Transverse colon (tissue), 3 donors: Measurements from ENCODE around the gene SMIM7.

Experiments
- POLR2A ChIP-seq: fragments of 450-650 bp; IDR thresholded peaks from one replicate; pipeline ENCODE4 v1.6.1; 2016; ENCODE audit warnings: antibody characterized with exemption, mild to moderate bottlenecking, moderate library complexity
- TF ChIP-seq, protein P1 (sequence below), 5 experiments: fragments of 200-600 bp in 3 of 5; fragments of 450-650 bp in 2 of 5; sonication (generic) in 3 of 5; IDR thresholded peaks; 1 replicate in 2 of 5; 2 replicates in 3 of 5; pipeline ENCODE4 v1.5.1; 2016 to 2017; ENCODE audit warnings: antibody characterized with exemption in 5 of 5, inconsistent platforms in 3 of 5, mild to moderate bottlenecking in 2 of 5, moderate library complexity in 1 of 5

DNA sequence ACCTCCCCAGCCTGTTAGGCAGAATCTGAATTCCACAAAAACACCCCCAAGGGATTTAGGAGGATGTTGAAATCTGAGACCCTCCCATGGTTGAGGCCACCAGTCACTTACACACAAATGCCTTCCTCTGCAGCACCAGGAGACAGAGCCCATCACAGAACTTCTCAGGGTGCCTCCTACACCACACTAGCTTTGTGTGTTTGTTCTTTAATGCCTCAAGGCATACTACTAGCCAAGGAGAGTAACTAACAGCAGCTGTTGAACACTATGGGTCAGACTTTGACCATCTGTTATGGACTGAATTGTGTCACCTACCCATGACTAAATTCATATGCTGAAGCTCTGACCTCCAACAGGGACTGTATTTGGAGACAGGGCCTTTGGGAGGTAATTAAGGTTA is 22.4 kb downstream of the SMIM7 start:
- TF ChIP-seq, protein P1, sequence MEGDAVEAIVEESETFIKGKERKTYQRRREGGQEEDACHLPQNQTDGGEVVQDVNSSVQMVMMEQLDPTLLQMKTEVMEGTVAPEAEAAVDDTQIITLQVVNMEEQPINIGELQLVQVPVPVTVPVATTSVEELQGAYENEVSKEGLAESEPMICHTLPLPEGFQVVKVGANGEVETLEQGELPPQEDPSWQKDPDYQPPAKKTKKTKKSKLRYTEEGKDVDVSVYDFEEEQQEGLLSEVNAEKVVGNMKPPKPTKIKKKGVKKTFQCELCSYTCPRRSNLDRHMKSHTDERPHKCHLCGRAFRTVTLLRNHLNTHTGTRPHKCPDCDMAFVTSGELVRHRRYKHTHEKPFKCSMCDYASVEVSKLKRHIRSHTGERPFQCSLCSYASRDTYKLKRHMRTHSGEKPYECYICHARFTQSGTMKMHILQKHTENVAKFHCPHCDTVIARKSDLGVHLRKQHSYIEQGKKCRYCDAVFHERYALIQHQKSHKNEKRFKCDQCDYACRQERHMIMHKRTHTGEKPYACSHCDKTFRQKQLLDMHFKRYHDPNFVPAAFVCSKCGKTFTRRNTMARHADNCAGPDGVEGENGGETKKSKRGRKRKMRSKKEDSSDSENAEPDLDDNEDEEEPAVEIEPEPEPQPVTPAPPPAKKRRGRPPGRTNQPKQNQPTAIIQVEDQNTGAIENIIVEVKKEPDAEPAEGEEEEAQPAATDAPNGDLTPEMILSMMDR (IDR thresholded peaks at IDR 0.05), result no peak
- TF ChIP-seq POLR2A, result no peak
